Omental fat pad (tissue), 4 donors: Measurements from ENCODE around the gene TANGO6. TPM values are rescaled to one million over a fixed set of nuclear protein-coding genes. Genes with fewer than 3 reads are reported as not detected.

ENCODE experiments used
- ATAC-seq: fragments of 150-250 bp; one replicate; pipeline ENCODE4 v1.9.1; 2016; ENCODE audit warnings: mild to moderate bottlenecking, moderate library complexity; ENCODE audit not compliant: low FRiP score
- DNase-seq: peaks from one replicate; pipeline ENCODE4 v3.0.0-alpha.2; 2019; ENCODE audit warnings: low spot score
- CTCF ChIP-seq, 3 donors: fragments of 450-650 bp; IDR thresholded peaks; one replicate each; pipeline ENCODE4 v1.5.1; 2016 to 2017; ENCODE audit warnings: antibody characterized with exemption in 3 of 3, mild to moderate bottlenecking in 3 of 3, moderate library complexity in 2 of 3
- total RNA-seq, 4 donors: library from RNA; depleted of rRNA; stranded (reverse); fragments of >200 nt; gene quantifications; one replicate each; pipeline ENCODE4 v1.1.0, GENCODE V29; 2016

Gene TANGO6
- total RNA-seq, 4 donors from 2014 or later = 15.1 to 26.2 (median 19.8) TPM

- TF ChIP-seq CTCF (IDR thresholded peaks at IDR 0.05) = no peak
- DNase-seq (no peak), ATAC-seq (no peak)
These were observed 220.9 kb downstream of the TANGO6 start for GRCh38 chr16:69064124-69064763.

GRCh38 chr16:69064764-69065313 lies 221.5 kb downstream of the TANGO6 start:
- no peak for DNase-seq
- no peak for TF ChIP-seq CTCF (IDR thresholded peaks at IDR 0.05)
- no peak for ATAC-seq

GRCh38 chr16:69069504-69069903 lies 226.2 kb downstream of the TANGO6 start:
- DNase-seq = no peak
- no peak for TF ChIP-seq CTCF (IDR thresholded peaks at IDR 0.05)
- no peak for ATAC-seq

- no peak for TF ChIP-seq CTCF (IDR thresholded peaks at IDR 0.05)
- ATAC-seq (no peak), DNase-seq (no peak)
These were observed 227.7 kb downstream of the TANGO6 start for GRCh38 chr16:69071036-69071435.

GRCh38 chr16:69072640-69072974 lies 229.3 kb downstream of the TANGO6 start:
- DNase-seq (no peak), ATAC-seq (no peak)
- TF ChIP-seq CTCF (IDR thresholded peaks at IDR 0.05) = no peak

- DNase-seq (no peak), ATAC-seq (peak; percentile 80)
- no peak for TF ChIP-seq CTCF (IDR thresholded peaks at IDR 0.05)
These were observed 229.9 kb downstream of the TANGO6 start for GRCh38 chr16:69073181-69073702.

GRCh38 chr16:69077251-69077650 lies 233.9 kb downstream of the TANGO6 start:
- DNase-seq (no peak), ATAC-seq (no peak)
- TF ChIP-seq CTCF (IDR thresholded peaks at IDR 0.05) = no peak
